ENCODE measurements around the gene TANC2.

TANC2 gene

GRCh38 chr17:62965686-62966425 is at the start of gene TANC2:
Gene TANC2, plus strand, starts transcription at chr17:62966235. Its CDS starts 43,325 bp downstream, at chr17:63009560.
- DNase-seq: peak; percentile 66

- DNase-seq: no peak
Observed at GRCh38 chr17:62916684-62917571, 49.1 kb upstream of the TANC2 start.

DNA sequence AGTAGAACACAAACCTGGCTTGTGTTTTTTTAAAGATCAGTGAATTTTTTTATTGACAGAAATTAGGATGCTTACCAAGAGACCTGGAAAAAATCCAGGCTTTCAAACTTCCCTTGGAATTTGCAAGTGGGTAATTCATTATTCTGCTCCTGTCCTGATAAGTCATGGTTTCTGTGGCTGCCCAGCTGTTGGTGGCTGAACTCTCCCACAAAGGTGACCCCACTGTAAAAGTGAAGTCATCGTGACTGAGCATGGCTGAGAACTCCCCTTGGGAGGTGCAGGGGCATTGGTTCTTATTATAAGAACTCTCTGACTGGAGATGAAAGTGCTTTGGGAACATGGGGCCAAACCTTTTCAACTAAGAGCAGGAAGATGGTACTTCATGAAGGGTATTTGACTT is 46.6 kb upstream of the TANC2 start:
- DNase-seq: no peak

GRCh38 chr17:62920300-62920699 is 45.7 kb upstream of the TANC2 start:
- DNase-seq: no peak

- no peak for DNase-seq
Observed at GRCh38 chr17:62921817-62922216, 44.2 kb upstream of the TANC2 start.

DNA sequence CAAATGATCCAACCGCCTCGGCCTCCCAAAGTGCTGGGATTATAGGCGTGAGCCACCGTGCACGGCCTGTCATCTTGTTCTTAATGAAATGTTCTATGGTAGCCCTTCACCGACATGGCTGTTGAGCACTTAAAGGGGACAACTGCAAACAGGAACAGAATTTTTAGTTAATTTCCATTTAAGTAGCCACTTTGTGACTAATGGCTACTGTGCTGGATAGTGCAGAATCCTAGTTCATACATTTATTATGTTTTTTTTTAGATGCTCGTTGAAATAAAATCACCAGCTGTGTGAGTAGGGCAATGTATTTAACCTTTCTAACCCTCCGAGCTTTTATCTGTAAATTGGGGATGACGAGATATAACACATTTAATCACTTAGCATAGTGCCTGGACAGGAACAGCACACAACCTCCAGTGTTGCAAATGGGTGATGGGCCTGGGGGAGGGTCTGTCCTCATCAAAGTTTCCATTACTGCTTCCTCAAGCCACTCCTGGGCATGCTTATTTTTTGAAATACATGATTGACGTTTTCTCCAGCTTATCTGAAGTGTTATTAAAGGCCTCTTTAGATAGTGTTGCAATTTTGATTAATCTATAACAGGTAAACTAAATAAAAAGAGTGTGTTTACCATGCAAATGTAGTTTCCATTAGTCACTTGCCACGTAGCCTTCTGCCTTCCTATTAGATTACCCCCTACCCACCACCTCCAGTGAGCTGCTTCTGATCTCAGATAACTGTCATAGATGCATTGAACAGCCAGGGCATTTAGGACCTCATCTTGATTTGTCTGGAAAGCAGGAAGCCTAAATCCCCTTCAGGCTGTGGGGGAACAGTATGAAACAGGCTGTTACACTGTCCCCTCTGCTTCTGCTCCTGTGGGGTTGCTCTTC is 42.5 kb upstream of the TANC2 start:
- no peak for DNase-seq

GRCh38 chr17:62925267-62925836 is 40.7 kb upstream of the TANC2 start:
- no peak for DNase-seq

- DNase-seq: no peak
Observed at GRCh38 chr17:62927083-62927482, 39.0 kb upstream of the TANC2 start.

- DNase-seq: no peak
Observed at GRCh38 chr17:62929320-62929719, 36.7 kb upstream of the TANC2 start.

- DNase-seq: no peak
Observed at GRCh38 chr17:62931101-62931500, 34.9 kb upstream of the TANC2 start.

GRCh38 chr17:62933501-62934385 is 32.3 kb upstream of the TANC2 start:
- no peak for DNase-seq

- DNase-seq: no peak
Observed at GRCh38 chr17:62935098-62935497, 30.9 kb upstream of the TANC2 start.

GRCh38 chr17:62935523-62935922 is 30.5 kb upstream of the TANC2 start:
- no peak for DNase-seq

DNA sequence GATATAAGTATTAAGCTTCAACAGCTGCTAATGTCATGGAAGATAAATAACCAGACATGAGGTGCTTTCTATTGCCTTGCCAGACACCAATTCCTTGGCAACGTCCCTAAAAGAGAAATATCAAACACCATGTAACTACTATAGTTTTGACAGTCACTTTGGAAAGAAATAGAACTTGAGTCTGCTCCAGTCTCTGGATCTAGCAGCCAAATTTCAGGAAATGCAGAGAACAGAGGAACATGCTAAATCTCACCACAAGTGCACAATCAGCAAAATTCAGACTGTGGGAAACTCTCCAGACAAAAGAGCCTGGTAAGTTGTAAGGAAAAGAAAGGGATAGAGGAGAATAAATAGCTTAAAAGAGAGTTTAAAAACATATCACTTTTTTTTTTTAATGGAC is 28.4 kb upstream of the TANC2 start:
- no peak for DNase-seq

DNA sequence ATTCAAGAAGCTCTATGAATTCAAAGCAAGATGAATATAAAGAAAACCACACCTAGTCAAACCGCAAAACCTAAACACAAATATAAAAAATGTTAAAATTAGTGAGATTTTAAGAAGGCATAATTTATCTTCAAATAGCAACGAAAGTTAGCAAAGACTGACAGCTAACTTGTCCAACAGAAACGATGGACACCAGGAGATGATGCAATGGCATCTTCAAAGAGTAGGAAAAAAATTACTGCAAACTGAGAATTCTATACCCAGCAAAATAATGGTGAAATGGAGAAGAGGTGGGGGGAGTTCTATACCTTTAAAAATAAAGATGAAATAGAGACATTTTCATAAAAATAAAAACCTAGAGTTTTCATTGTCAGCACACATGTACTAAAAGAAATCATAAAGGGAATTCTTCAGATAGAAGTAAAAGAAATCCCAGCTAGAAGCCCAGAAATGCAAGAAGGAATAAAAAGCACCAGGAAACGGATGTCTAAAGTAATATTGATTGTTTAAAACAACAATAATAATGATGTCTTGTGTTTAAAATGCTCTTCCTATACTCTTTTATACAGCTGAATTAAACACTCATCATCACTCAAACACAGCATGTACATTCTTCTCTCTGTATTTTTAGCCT is 24.6 kb upstream of the TANC2 start:
- DNase-seq: no peak

DNA sequence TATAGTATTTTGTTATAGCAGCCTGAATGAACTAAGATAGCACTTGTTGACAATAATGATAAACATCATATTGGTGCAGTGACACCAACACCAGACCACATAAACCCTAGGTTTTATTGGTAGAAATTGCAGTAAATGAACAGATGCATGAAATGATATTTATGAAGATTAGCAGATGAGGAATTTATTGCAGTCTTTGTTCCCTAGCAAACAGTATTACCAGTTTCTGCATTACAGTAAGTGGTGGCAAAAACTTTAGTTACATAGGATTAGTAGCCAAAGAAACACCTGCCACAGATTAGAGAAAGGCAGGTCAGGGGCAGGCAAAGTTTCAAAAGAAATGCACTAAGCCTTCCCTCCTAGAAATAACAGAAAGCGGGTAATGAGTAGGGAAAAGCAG is 17.7 kb upstream of the TANC2 start:
- DNase-seq: no peak

- DNase-seq: no peak
Observed at GRCh38 chr17:62949036-62949435, 17.0 kb upstream of the TANC2 start.

- DNase-seq: peak; percentile 48
Observed at GRCh38 chr17:62950067-62950466, 16.0 kb upstream of the TANC2 start.

DNA sequence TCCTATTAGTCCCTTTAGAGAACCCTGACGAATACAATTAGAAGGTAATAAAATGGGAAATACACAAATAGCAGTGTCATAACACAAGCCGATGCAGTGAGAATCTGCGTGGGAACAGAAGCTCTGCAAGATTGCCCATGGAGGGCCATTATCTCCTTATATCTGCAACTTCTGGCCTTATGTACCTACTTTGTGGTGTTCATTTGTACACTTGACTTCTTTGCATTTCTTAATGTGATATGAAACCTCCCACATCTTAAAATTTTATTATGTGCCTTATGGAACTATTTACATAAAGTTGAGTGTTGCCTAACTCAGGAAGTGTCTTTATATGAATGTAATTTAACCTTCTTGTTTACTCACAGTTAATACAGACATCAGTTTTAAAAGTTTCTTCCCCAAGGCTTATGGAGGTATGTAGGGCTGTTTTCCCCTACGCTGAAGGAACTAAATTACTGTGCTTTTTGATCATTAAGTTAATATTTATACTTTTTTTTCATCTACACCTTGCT is 10.1 kb upstream of the TANC2 start:
- DNase-seq: no peak

GRCh38 chr17:62963296-62963695 is 2.7 kb upstream of the TANC2 start:
- DNase-seq: peak; percentile 45

DNA sequence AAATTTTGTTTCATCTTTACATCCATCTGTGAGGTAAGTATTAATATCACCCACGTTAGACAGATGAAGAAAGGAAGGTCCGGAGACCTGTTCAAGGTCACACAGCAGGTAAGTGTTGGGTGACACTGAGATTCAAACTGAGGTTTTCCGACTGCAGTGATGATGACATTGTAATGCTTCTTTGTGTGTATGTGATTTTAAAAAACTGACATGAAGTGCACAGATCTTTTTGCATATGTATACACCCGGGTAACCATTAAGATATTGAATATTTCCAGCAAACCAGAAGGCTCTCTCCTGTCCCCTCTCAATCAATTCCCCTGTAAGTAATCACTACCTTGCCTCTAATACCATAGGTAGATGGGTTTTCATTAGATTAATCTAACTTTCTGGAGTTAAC is 1.5 kb upstream of the TANC2 start:
- DNase-seq: no peak
